BJ (cell line): ENCODE results near the gene FAHD1. TPM values are rescaled to one million over a fixed set of nuclear protein-coding genes. Genes with fewer than 3 reads are reported as not detected.

Experiments
- CTCF ChIA-PET: fragments of 350-600 bp; formaldehyde crosslinking; extraction: SDS; loops from one replicate; lab custom pipeline; 2021; ENCODE audit warnings: antibody characterized with exemption, inconsistent platforms; lab: Yijun Ruan, JAX
- POLR2A ChIA-PET: fragments of 300-600 bp; sonication (Branson Sonifier 250); formaldehyde crosslinking; extraction: SDS; loops from one replicate; lab custom pipeline; 2021; ENCODE audit warnings: antibody characterized with exemption; lab: Charles Lee
- DNase-seq: peaks from one replicate; pipeline ENCODE4 v3.0.0-alpha.2; 2011; ENCODE audit warnings: low read depth
- H3K27me3 ChIP-seq: 2 replicates; pipeline ENCODE4 v1.6.0; 2011; ENCODE audit warnings: low read length; ENCODE audit not compliant: control insufficient read depth, insufficient read depth
- H3K36me3 ChIP-seq: 2 replicates; pipeline ENCODE4 v1.5.1; 2011; ENCODE audit warnings: low read length; ENCODE audit not compliant: control insufficient read depth, insufficient read depth
- H3K4me3 ChIP-seq: 2 replicates; pipeline ENCODE4 v1.5.1; 2011; ENCODE audit warnings: low read depth, mild to moderate bottlenecking, control low read depth, low read length
- CTCF ChIP-seq: IDR thresholded peaks from 2 replicates; pipeline ENCODE4 v1.5.1; 2011; ENCODE audit warnings: low read depth, mild to moderate bottlenecking, control low read depth, inconsistent platforms, low read length, moderate library complexity; ENCODE audit not compliant: insufficient read depth
- polyA plus RNA-seq: library from polyadenylated mRNA; depleted of rRNA; stranded (reverse); fragments of >200 nt; gene quantifications from 2 replicates; pipeline ENCODE4 v1.2.3, GENCODE V29; 2011

The FAHD1 gene
- polyA plus RNA-seq, 1 experiment: 52.5 TPM

GRCh38 chr16:1817716-1818115 is 9.3 kb upstream of the FAHD1 start:
- no peaks in the 10 kb centered on the region for H3K27me3 ChIP-seq
- H3K36me3 ChIP-seq: peaks cover 23% of the 10 kb centered on the region
- no peak for DNase-seq
- TF ChIP-seq CTCF: no peak
- CTCF ChIA-PET: no interaction called here
- POLR2A ChIA-PET: no interaction called here
- no peak overlapping the region for H3K4me3 ChIP-seq

- TF ChIP-seq CTCF: no peak
- Histone ChIP-seq H3K4me3 (no peak overlapping the region), H3K27me3 (no peaks in the 10 kb centered on the region), H3K36me3 (peaks cover 23% of the 10 kb centered on the region)
- no peak for DNase-seq
- CTCF ChIA-PET: no interaction called here
- POLR2A ChIA-PET: no interaction called here
Observed at GRCh38 chr16:1818204-1818872, 8.7 kb upstream of the FAHD1 start.

- no peak for DNase-seq
- Histone ChIP-seq H3K4me3 (no peak overlapping the region), H3K36me3 (peaks cover 22% of the 10 kb centered on the region), H3K27me3 (no peaks in the 10 kb centered on the region)
- TF ChIP-seq CTCF: no peak
- ChIA-PET CTCF (no interaction called here), POLR2A (no interaction called here)
Observed at GRCh38 chr16:1818873-1819525, 8.0 kb upstream of the FAHD1 start.

GRCh38 chr16:1819611-1820010 is 7.4 kb upstream of the FAHD1 start:
- POLR2A ChIA-PET: no interaction called here
- no peak for TF ChIP-seq CTCF

DNA sequence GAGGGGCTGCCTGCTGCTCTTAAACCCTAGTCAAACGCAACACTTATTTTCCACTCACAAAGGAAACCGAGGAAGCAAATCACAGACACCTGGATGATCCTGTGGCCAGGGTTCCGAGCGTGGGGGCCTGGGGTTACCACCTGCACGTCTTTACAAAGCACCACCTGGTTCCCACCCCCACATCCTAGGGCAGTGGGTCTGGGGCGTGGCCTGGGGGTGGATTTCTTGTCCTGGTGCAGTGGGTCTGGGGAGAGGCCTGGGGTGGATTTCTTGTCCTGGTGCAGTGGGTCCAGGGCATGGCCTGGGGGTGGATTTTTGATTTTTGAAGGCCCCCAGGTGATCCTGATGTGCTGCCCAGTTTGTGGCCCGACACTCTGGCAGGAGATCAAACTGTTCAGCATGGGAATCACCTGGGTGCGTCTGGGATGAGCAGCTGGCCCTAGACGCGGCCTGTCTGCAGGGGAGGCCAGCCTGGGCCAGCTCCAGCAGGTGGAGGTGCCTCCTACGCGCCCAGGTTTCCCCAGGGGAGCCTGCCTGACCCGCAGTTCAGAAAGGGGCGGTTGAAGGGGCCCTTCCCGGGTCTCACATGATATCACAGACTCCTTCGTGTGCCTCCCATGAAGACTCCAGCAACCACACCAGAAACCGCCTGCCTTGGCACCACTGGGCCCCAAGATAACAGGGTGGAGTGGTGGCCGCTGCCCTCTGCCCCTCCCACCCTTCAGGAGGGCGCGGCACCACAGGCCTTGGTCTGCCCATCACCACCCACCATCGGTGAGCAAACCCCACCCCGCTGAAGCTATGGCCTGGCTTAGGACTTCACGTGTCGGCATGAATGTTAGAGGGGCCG is 6.7 kb upstream of the FAHD1 start:
- no peaks in the 10 kb centered on the region for H3K27me3 ChIP-seq
- ChIA-PET POLR2A (no interaction called here), CTCF (no interaction called here)

More at GRCh38 chr16:1819611-1820010, 7.4 kb upstream of the FAHD1 start:
- H3K27me3 ChIP-seq: no peaks in the 10 kb centered on the region
- peaks cover 22% of the 10 kb centered on the region for H3K36me3 ChIP-seq
- H3K4me3 ChIP-seq: no peak overlapping the region
- DNase-seq: no peak
- CTCF ChIA-PET: no interaction called here

More for the DNA sequence above, 6.7 kb upstream of the FAHD1 start:
- Histone ChIP-seq H3K4me3 (no peak overlapping the region), H3K36me3 (peaks cover 22% of the 10 kb centered on the region)
- TF ChIP-seq CTCF: no peak
- DNase-seq: no peak
